Neural cell (in vitro differentiated cells): ENCODE measurements around the gene PHOSPHO1. TPM values are rescaled to one million over a fixed set of nuclear protein-coding genes. Genes with fewer than 3 reads are reported as not detected.

Experiments used
- H2AFZ ChIP-seq: fragments of 200-600, 300-800 bp; sonication (generic), shearing (Covaris generic); 2 replicates; pipeline ENCODE4 v1.6.0; 2014; ENCODE audit warnings: low read depth, mild to moderate bottlenecking, antibody characterized with exemption, low read length, moderate library complexity
- H3F3A ChIP-seq: fragments of 200-600 bp; shearing (Covaris generic); 2 replicates; pipeline ENCODE4 v1.6.1; 2016; ENCODE audit warnings: mild to moderate bottlenecking, moderate library complexity, mixed read lengths, antibody characterized with exemption, low read length; ENCODE audit not compliant: insufficient read depth, poor library complexity, severe bottlenecking
- H3K27ac ChIP-seq: fragments of 200-600, 300-800 bp; sonication (generic), shearing (Covaris generic); 2 replicates; pipeline ENCODE4 v1.5.1; 2014; ENCODE audit warnings: mild to moderate bottlenecking, low read length, moderate library complexity
- H3K27me3 ChIP-seq: fragments of 300-800, 200-600 bp; sonication (generic), shearing (Covaris generic); 2 replicates; pipeline ENCODE4 v1.6.0; 2014; ENCODE audit warnings: mild to moderate bottlenecking, low read depth, low read length, moderate library complexity; ENCODE audit not compliant: insufficient read depth
- H3K36me3 ChIP-seq: fragments of 300-800, 200-600 bp; sonication (generic), shearing (Covaris generic); 2 replicates; pipeline ENCODE4 v1.5.1; 2014; ENCODE audit warnings: mild to moderate bottlenecking, antibody characterized with exemption, low read length, moderate library complexity; ENCODE audit not compliant: insufficient read depth
- H3K4me2 ChIP-seq: fragments of 300-800, 200-600 bp; sonication (generic), shearing (Covaris generic); 2 replicates; pipeline ENCODE4 v1.6.0; 2014; ENCODE audit warnings: mild to moderate bottlenecking, low read length
- H3K4me3 ChIP-seq: fragments of 300-800, 200-600 bp; sonication (generic), shearing (Covaris generic); 2 replicates; pipeline ENCODE4 v1.5.1; 2014; ENCODE audit warnings: mild to moderate bottlenecking, low read length, moderate library complexity
- H3K79me2 ChIP-seq: fragments of 200-600 bp; shearing (Covaris generic); replicated peaks from 2 replicates; pipeline ENCODE4 v1.6.0; 2014; ENCODE audit warnings: mild to moderate bottlenecking, low read length, moderate library complexity; ENCODE audit not compliant: insufficient read depth
- H3K9ac ChIP-seq: fragments of 300-800, 200-600 bp; sonication (generic), shearing (Covaris generic); 2 replicates; pipeline ENCODE4 v1.6.1; 2016; ENCODE audit warnings: mild to moderate bottlenecking, low read length, mixed read lengths
- H3K9me2 ChIP-seq: fragments of 200-600 bp; shearing (Covaris generic); 2 replicates; pipeline ENCODE4 v1.6.1; 2016; ENCODE audit warnings: mild to moderate bottlenecking, low read length, mixed read lengths; ENCODE audit not compliant: insufficient read depth
- H3K9me3 ChIP-seq: fragments of 200-600, 300-800 bp; sonication (generic), shearing (Covaris generic); 2 replicates; pipeline ENCODE4 v1.6.1; 2016; ENCODE audit warnings: mild to moderate bottlenecking, mixed run types, low read length, moderate library complexity, mixed read lengths
- H4K20me1 ChIP-seq: fragments of 200-600 bp; shearing (Covaris generic); 2 replicates; pipeline ENCODE4 v1.6.1; 2016; ENCODE audit warnings: mild to moderate bottlenecking, mixed run types; ENCODE audit not compliant: insufficient read depth
- EP300 ChIP-seq: fragments of 450-650 bp; conservative IDR thresholded peaks from 2 replicates; pipeline ENCODE4 v1.6.1; 2014; ENCODE audit warnings: antibody characterized with exemption, mild to moderate bottlenecking, moderate library complexity; ENCODE audit not compliant: poor library complexity, severe bottlenecking
- EZH2 ChIP-seq: fragments of 200-600, 300-800 bp; shearing (Covaris generic), sonication (generic); IDR thresholded peaks from 2 replicates; pipeline ENCODE4 v1.6.1; 2014; ENCODE audit warnings: antibody characterized with exemption, low read length, borderline replicate concordance, mild to moderate bottlenecking; ENCODE audit not compliant: insufficient read depth, poor library complexity, severe bottlenecking
- MXI1 ChIP-seq: fragments of 450-650 bp; conservative IDR thresholded peaks from 2 replicates; pipeline ENCODE4 v1.6.1; 2014; ENCODE audit warnings: antibody characterized with exemption, mild to moderate bottlenecking; ENCODE audit not compliant: poor library complexity, severe bottlenecking
- POLR2AphosphoS5 ChIP-seq: IDR thresholded peaks from 2 replicates; pipeline ENCODE4 v1.6.1; 2012
- RAD21 ChIP-seq: fragments of 450-650 bp; conservative IDR thresholded peaks from 2 replicates; pipeline ENCODE4 v1.6.1; 2014; ENCODE audit warnings: antibody characterized with exemption, mild to moderate bottlenecking, moderate library complexity
- SMC3 ChIP-seq: fragments of 450-650 bp; conservative IDR thresholded peaks from 2 replicates; pipeline ENCODE4 v1.6.1; 2014; ENCODE audit warnings: antibody characterized with exemption, mild to moderate bottlenecking, moderate library complexity; ENCODE audit not compliant: poor library complexity
- TAF1 ChIP-seq: IDR thresholded peaks from 2 replicates; pipeline ENCODE4 v1.6.1; 2012; ENCODE audit warnings: low read depth
- polyA plus RNA-seq: library from polyadenylated mRNA; depleted of rRNA; stranded (reverse); fragments of >200 nt; gene quantifications from 2 replicates; pipeline ENCODE4 v1.2.3, GENCODE V29; 2014
- TF ChIP-seq, protein P1 (sequence below): IDR thresholded peaks from 2 replicates; pipeline ENCODE4 v1.6.1; 2012; ENCODE audit warnings: borderline replicate concordance
- TF ChIP-seq, protein P2 (sequence below): fragments of 450-650 bp; IDR thresholded peaks from 2 replicates; pipeline ENCODE4 v1.5.1; 2014; ENCODE audit warnings: antibody characterized with exemption, mild to moderate bottlenecking, moderate library complexity; ENCODE audit not compliant: poor library complexity, severe bottlenecking

The PHOSPHO1 gene
- polyA plus RNA-seq, 1 donor from 2014 or later, result not detected

GRCh38 chr17:49214676-49215360, 15.8 kb downstream of the PHOSPHO1 start:
- Histone ChIP-seq H3K27me3 (no peaks in the 10 kb centered on the region), H3K9me2 (no peaks in the 10 kb centered on the region), H3K27ac (no peak overlapping the region), H4K20me1 (no peaks in the 10 kb centered on the region), H3K9me3 (no peaks in the 10 kb centered on the region), H3K36me3 (no peaks in the 10 kb centered on the region), H3K79me2 (no peaks in the 10 kb centered on the region), H3F3A (no peaks in the 10 kb centered on the region), H3K4me2 (no peak overlapping the region), H3K9ac (no peak overlapping the region), H3K4me3 (no peak overlapping the region), H2AFZ (no peak overlapping the region)
- TF ChIP-seq SMC3 (no peak), EP300 (no peak), RAD21 (no peak), POLR2AphosphoS5 (no peak), TAF1 (no peak), EZH2 (no peak), MXI1 (no peak)
- TF ChIP-seq, protein P1, sequence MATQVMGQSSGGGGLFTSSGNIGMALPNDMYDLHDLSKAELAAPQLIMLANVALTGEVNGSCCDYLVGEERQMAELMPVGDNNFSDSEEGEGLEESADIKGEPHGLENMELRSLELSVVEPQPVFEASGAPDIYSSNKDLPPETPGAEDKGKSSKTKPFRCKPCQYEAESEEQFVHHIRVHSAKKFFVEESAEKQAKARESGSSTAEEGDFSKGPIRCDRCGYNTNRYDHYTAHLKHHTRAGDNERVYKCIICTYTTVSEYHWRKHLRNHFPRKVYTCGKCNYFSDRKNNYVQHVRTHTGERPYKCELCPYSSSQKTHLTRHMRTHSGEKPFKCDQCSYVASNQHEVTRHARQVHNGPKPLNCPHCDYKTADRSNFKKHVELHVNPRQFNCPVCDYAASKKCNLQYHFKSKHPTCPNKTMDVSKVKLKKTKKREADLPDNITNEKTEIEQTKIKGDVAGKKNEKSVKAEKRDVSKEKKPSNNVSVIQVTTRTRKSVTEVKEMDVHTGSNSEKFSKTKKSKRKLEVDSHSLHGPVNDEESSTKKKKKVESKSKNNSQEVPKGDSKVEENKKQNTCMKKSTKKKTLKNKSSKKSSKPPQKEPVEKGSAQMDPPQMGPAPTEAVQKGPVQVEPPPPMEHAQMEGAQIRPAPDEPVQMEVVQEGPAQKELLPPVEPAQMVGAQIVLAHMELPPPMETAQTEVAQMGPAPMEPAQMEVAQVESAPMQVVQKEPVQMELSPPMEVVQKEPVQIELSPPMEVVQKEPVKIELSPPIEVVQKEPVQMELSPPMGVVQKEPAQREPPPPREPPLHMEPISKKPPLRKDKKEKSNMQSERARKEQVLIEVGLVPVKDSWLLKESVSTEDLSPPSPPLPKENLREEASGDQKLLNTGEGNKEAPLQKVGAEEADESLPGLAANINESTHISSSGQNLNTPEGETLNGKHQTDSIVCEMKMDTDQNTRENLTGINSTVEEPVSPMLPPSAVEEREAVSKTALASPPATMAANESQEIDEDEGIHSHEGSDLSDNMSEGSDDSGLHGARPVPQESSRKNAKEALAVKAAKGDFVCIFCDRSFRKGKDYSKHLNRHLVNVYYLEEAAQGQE, result no peak
- TF ChIP-seq, protein P2, sequence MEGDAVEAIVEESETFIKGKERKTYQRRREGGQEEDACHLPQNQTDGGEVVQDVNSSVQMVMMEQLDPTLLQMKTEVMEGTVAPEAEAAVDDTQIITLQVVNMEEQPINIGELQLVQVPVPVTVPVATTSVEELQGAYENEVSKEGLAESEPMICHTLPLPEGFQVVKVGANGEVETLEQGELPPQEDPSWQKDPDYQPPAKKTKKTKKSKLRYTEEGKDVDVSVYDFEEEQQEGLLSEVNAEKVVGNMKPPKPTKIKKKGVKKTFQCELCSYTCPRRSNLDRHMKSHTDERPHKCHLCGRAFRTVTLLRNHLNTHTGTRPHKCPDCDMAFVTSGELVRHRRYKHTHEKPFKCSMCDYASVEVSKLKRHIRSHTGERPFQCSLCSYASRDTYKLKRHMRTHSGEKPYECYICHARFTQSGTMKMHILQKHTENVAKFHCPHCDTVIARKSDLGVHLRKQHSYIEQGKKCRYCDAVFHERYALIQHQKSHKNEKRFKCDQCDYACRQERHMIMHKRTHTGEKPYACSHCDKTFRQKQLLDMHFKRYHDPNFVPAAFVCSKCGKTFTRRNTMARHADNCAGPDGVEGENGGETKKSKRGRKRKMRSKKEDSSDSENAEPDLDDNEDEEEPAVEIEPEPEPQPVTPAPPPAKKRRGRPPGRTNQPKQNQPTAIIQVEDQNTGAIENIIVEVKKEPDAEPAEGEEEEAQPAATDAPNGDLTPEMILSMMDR, result no peak

- TF ChIP-seq POLR2AphosphoS5 (no peak), EZH2 (no peak), MXI1 (no peak), TAF1 (no peak), SMC3 (no peak), RAD21 (no peak), EP300 (no peak)
- TF ChIP-seq, protein P2, result no peak
- TF ChIP-seq, protein P1, result no peak
- H4K20me1 ChIP-seq, result no peaks in the 10 kb centered on the region
- H3K9me3 ChIP-seq, result no peaks in the 10 kb centered on the region
- H3K27ac ChIP-seq, result no peak overlapping the region
- H3K36me3 ChIP-seq, result no peaks in the 10 kb centered on the region
- H2AFZ ChIP-seq, result no peak overlapping the region
- H3K9ac ChIP-seq, result no peak overlapping the region
- no peaks in the 10 kb centered on the region for H3F3A ChIP-seq
- no peak overlapping the region for H3K4me2 ChIP-seq
- H3K9me2 ChIP-seq, result no peaks in the 10 kb centered on the region
- H3K27me3 ChIP-seq, result no peaks in the 10 kb centered on the region
- no peak overlapping the region for H3K4me3 ChIP-seq
- no peaks in the 10 kb centered on the region for H3K79me2 ChIP-seq
These were observed 16.7 kb downstream of the PHOSPHO1 start for GRCh38 chr17:49213847-49214246.
